Thymus (tissue), 11 donors: ENCODE results near the gene PAEP. TPM values are rescaled to one million over a fixed set of nuclear protein-coding genes. Genes with fewer than 3 reads are reported as not detected.

Experiments used
- DNase-seq, 9 donors: peaks; one replicate each; pipeline ENCODE4 v3.0.0-alpha.2; 2013; ENCODE audit warnings: low spot score in 9 of 9, low read depth in 6 of 9, missing footprints in 1 of 9
- H3K27ac ChIP-seq, 2 donors: one replicate each; pipeline ENCODE4 v1.5.1; 2013; ENCODE audit warnings: control low read depth in 1 of 2, low read depth in 1 of 2, low read length in 1 of 2, mild to moderate bottlenecking in 1 of 2, moderate library complexity in 1 of 2
- H3K27me3 ChIP-seq, 2 donors: one replicate each; pipeline ENCODE4 v1.5.1; 2013; ENCODE audit warnings: low read length in 1 of 2; ENCODE audit not compliant: control insufficient read depth in 2 of 2, insufficient read depth in 1 of 2
- H3K36me3 ChIP-seq, 2 donors: one replicate each; pipeline ENCODE4 v1.5.1; 2013; ENCODE audit warnings: low read length in 1 of 2, mild to moderate bottlenecking in 1 of 2, moderate library complexity in 1 of 2; ENCODE audit not compliant: control insufficient read depth in 2 of 2, insufficient read depth in 2 of 2
- H3K4me1 ChIP-seq, 2 donors: one replicate each; pipeline ENCODE4 v1.5.1; 2013; ENCODE audit warnings: low read length in 2 of 2; ENCODE audit not compliant: control insufficient read depth in 2 of 2, insufficient read depth in 2 of 2
- H3K4me3 ChIP-seq, 2 donors: one replicate each; pipeline ENCODE4 v1.5.1; 2013; ENCODE audit warnings: low read length in 2 of 2, control low read depth in 1 of 2, mild to moderate bottlenecking in 1 of 2
- H3K9me3 ChIP-seq, 2 donors: one replicate each; pipeline ENCODE4 v1.5.1; 2013; ENCODE audit warnings: low read length in 1 of 2, mild to moderate bottlenecking in 1 of 2; ENCODE audit not compliant: control insufficient read depth in 2 of 2, insufficient read depth in 1 of 2
- WGBS: extraction: QIAGEN DNeasy Blood & Tissue Kit; methylation state at CpG from one replicate; pipeline ENCODE4 v1.1.7; 2013; 5-methylcytosine and 5-hydroxymethylcytosine counted together
- polyA plus RNA-seq: library from polyadenylated mRNA; stranded (reverse); fragments of 200-250 nt; gene quantifications from one replicate; pipeline ENCODE4 v1.2.3, GENCODE V29; 2013
- total RNA-seq: library from RNA; stranded (reverse); fragments of 120-200 nt; gene quantifications from one replicate; pipeline ENCODE4 v1.2.4, GENCODE V29; 2013
- donor health status: healthy.

PAEP gene
- total and polyA plus RNA-seq, 2 donors: 0.38 to 1.8 TPM

DNA sequence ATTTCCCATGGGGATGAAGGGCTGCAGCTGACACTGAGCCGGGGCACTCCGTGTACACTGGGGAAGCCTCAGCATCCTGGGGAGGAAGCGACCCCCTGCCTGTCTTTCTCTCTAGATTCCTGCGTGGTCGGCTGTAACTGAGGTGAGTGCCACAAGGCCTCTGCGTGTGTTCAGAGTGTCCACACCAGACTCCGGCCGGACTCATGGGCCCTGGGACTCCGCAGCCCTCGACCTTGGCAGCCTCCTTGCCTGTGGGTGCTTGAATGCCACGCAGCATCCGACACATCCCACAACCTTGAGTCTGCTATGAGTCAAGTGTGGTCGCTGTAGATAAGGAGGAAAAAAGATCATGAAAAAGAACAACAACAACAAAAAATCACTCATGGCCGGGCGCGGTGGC is 23.4 kb downstream of the PAEP start:
- Histone ChIP-seq H3K9me3 (peaks cover 0 to 7% of the 10 kb centered on the region in 2 donors), H3K4me3 (no peak overlapping the region), H3K4me1 (no peaks in the 10 kb centered on the region), H3K27me3 (no peaks in the 10 kb centered on the region), H3K27ac (no peak overlapping the region), H3K36me3 (no peaks in the 10 kb centered on the region)
- 65% methylated on average over 16 of the region's 16 CpGs for WGBS
- no peak for DNase-seq

DNA sequence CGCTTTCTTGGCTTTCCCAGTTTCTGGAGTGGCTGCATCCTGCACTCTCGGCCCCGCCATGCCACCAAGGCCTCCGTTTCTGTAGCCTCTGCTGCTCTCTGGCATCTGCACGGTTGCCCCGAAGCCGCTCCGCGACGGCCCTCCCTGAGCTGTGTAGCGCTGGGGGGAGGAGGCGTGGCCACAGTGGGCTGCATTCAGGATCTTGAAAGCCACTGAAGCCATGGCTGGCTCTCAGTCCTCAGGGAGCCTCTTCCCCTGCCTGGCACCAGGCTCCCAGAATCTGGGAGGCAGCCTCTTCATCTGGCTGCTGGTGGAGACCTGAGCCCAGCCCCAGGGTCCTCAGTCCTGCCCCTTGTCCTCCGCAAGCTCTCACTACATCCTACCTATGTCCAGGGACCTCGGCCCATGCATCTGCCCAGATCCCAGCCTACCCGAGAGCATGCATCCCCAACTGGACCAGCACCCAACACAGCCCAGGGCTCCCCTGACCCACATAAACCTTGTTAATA is 25.1 kb downstream of the PAEP start:
- no peak for DNase-seq
- Histone ChIP-seq H3K4me3 (no peak overlapping the region), H3K27me3 (no peaks in the 10 kb centered on the region), H3K9me3 (no peaks in the 10 kb centered on the region), H3K27ac (no peak overlapping the region), H3K4me1 (no peaks in the 10 kb centered on the region), H3K36me3 (no peaks in the 10 kb centered on the region)
- 84% methylated on average over 15 of the region's 15 CpGs for WGBS

DNA sequence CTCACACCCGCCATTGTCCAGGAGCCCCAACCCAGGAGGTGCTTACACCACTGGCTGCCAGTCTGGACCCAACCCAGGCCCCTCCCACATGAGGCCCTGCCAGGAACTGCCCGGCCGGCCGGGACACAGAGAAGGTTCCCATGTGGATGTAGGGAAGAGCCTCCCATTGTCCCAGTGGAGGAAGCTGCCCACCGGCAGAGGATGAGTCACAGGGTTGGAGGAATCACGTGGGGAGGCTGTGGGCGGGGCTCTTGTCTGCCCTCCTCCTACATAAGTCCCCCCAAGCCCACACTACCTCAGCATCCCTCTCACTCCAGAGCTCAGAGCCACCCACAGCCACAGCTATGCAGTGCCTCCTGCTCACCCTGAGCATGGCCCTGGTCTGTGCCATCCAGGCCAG is 26.1 kb downstream of the PAEP start:
- Histone ChIP-seq H3K27me3 (no peaks in the 10 kb centered on the region), H3K36me3 (no peaks in the 10 kb centered on the region), H3K9me3 (no peaks in the 10 kb centered on the region), H3K4me1 (no peaks in the 10 kb centered on the region), H3K27ac (no peak overlapping the region), H3K4me3 (no peak overlapping the region)
- no CpG with 5 or more reads among the region's 7 CpGs for WGBS
- no peak for DNase-seq

- Histone ChIP-seq H3K27ac (no peak overlapping the region), H3K9me3 (no peaks in the 10 kb centered on the region), H3K4me3 (no peak overlapping the region), H3K36me3 (no peaks in the 10 kb centered on the region), H3K27me3 (no peaks in the 10 kb centered on the region), H3K4me1 (no peaks in the 10 kb centered on the region)
- no peak for DNase-seq
- WGBS: 95% methylated on average over 9 of the region's 9 CpGs
Observed at GRCh38 chr9:135588371-135588770, 26.8 kb downstream of the PAEP start.

DNA sequence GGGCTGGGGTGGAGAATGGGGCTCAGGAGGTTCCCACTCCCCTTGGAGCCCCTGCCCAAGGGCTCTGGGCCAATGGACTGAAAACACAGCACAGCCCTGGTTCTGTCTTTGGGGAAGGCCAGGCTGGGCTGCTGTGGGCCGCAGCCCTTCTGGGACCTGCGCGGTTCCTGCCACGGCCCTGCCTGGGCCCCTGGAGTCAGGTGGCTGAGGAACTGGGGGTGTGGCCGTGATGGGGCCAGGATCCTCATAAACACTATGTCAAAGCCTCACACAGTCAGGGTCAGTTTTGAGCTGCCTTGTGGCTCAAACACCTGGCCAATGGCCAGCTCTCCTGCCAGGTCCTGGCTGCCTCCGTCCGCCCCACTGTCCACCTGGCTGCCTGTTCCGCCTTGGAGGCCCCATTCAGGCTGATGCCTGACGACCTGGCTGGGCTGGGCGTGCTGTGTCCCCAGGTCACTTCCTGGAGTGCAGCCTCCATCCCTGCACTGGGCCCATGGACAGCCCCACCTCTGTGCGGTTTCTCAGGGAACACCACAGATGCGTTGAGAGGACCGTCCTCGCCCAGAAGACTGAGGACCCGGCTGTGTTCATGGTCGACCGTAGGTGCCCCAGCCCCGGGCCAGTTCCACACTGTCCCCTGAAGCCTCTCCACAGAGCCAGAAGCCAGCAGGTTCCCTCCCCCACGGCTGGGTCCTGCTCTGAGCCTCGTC is 27.5 kb downstream of the PAEP start:
- DNase-seq: no peak
- 93% methylated on average over 20 of the region's 20 CpGs for WGBS
- Histone ChIP-seq H3K9me3 (no peaks in the 10 kb centered on the region), H3K36me3 (no peaks in the 10 kb centered on the region), H3K27ac (no peak overlapping the region), H3K4me3 (no peak overlapping the region), H3K27me3 (no peaks in the 10 kb centered on the region), H3K4me1 (no peaks in the 10 kb centered on the region)

DNA sequence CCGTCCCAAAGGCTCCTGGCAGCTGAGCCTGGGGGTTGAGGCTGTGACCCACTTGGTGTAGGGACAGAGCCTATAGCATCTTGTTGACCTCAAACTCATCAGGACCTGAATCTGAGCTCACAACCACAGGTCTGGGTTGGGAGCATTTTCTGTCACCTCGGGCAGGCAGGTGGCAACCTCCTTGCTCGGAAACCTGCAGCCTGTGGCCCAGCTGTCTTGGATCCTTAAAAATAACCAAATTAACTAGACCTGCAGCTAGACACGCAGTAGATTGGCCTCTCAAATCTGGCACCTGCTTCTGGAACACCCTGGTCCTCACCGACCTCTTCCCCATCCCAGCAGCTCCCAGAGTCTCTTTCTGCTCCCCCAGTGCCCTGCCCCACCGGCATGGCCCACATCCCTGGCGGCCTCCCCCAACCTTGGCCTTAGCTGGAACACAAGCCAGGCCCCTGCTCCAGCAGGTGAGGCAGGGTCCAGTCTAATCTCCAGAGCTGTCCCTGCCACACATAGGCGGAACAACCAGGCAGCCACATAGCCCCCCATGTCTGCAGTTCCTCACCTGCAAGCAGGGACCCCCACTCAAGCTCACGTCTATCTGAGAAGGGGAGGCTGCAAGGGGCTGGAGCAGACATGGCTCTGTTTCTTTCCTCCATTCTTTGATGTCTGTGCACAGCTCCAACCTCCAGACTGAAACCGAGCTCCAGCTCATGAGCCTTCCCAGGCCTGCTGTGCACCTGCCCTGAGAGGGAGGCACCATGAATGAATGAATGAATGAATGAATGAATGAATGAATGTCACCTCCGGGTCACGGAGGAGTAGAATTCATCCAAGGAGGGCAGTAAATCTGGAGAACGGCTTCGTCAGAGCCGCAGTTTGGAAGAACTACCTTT is 28.3 kb downstream of the PAEP start:
- Histone ChIP-seq H3K27ac (no peak overlapping the region), H3K27me3 (no peaks in the 10 kb centered on the region), H3K36me3 (no peaks in the 10 kb centered on the region), H3K4me3 (no peak overlapping the region), H3K4me1 (no peaks in the 10 kb centered on the region), H3K9me3 (no peaks in the 10 kb centered on the region)
- WGBS: 79% methylated on average over 15 of the region's 15 CpGs
- no peak for DNase-seq

DNA sequence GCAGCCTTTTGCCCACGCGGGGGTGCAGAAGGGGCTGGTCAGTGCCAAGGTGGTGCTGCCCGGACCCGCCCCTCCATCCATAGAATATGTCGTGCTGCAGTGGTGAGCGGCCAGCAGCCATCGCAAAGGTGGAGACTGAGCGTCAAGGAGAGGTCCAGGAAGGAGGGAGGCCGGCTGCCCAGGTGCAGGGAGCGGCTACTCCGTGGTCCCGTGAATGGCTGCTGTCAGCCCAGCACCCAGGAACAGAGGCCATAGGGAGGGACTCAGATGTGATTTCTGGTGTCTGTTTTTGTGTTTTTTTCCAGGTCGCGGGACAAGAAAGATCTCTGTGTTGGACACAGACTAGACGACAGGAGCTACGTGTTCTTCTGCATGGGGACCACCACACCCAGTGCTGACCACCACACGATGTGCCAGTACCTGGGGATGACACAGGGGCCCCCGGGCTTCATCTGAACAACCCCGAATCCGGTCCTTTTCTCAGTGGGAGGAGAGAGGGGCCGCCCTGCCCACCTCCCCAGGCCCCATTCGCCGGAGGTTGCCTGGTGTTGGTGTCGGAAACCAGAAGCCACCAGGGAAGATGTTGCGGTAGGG is 29.0 kb downstream of the PAEP start:
- Histone ChIP-seq H3K4me3 (no peak overlapping the region), H3K27ac (no peak overlapping the region), H3K27me3 (no peaks in the 10 kb centered on the region), H3K9me3 (no peaks in the 10 kb centered on the region), H3K4me1 (no peaks in the 10 kb centered on the region), H3K36me3 (no peaks in the 10 kb centered on the region)
- no peak for DNase-seq
- 88% methylated on average over 25 of the region's 25 CpGs for WGBS

DNA sequence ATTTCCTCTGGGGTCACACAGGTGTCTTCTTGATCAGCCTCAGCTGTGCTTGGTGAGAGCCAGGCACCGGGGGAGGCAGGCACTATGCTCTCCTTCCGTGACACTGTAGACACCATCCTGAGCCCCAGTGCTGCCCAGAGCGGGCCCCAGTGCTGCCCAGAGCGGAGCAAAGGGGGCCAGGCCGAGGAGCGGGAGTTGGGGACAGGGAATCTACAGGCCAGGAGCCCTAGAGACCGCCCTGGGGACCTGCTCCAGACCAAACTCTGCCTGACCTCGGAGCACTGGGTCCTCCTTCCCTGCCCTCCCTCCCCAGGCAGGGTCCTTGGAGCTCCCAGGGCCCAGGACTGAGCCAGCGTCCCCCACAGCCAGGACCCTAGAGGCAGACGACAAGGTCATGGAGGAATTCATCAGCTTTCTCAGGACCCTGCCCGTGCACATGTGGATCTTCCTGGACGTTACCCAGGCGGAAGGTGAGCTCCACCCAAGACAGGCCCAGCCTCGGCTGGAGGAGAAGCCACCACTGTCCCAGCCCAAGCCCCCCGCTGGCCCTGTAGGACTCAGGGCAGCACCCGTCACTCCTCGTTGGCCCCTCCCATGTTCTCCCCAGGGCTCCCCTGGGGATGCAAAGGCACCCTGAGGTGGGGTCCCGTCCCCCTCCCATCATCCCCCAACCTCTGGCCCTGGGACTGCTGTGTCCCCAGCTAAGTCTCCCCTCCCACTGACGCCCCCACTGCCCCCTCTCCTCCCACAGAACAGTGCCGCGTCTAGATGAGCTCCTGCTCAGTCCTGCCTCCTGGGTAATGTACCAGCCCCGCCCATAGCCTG is 30.2 kb downstream of the PAEP start:
- Histone ChIP-seq H3K27ac (no peak overlapping the region), H3K4me3 (no peak overlapping the region), H3K9me3 (no peaks in the 10 kb centered on the region), H3K36me3 (no peaks in the 10 kb centered on the region), H3K4me1 (no peaks in the 10 kb centered on the region), H3K27me3 (no peaks in the 10 kb centered on the region)
- 87% methylated on average over 22 of the region's 22 CpGs for WGBS
- no peak for DNase-seq
